IMR-90 (cell line): ENCODE data around the gene OR5A1.

Experiments
- CHD1 ChIP-seq: IDR thresholded peaks from 2 replicates; pipeline ENCODE4 v1.6.1; 2012; ENCODE audit warnings: low read depth, low read length, improper control_type of control experiment
- MAFK ChIP-seq: IDR thresholded peaks from 2 replicates; pipeline ENCODE4 v1.6.1; 2012; ENCODE audit warnings: low read depth, low read length, improper control_type of control experiment
- MXI1 ChIP-seq: IDR thresholded peaks from 2 replicates; pipeline ENCODE4 v1.6.1; 2012; ENCODE audit warnings: low read depth, mild to moderate bottlenecking, low read length, moderate library complexity, borderline replicate concordance
- POLR2A ChIP-seq: IDR thresholded peaks from 2 replicates; pipeline ENCODE4 v1.6.1; 2012; ENCODE audit warnings: mild to moderate bottlenecking, low read depth, low read length
- RAD21 ChIP-seq: IDR thresholded peaks from 2 replicates; pipeline ENCODE4 v1.6.1; 2012; ENCODE audit warnings: low read length, improper control_type of control experiment
- RFX5 ChIP-seq: IDR thresholded peaks from 2 replicates; pipeline ENCODE4 v1.8.0; 2012; ENCODE audit warnings: low read depth, mild to moderate bottlenecking, low read length, moderate library complexity
- SMC3 ChIP-seq: fragments of 150-350 bp; IDR thresholded peaks from 2 replicates; pipeline ENCODE4 v1.6.1; 2016; ENCODE audit warnings: low read depth, mild to moderate bottlenecking, antibody characterized with exemption, low read length, moderate library complexity
- USF2 ChIP-seq: fragments of 150-350 bp; IDR thresholded peaks from 2 replicates; pipeline ENCODE4 v1.6.1; 2017; ENCODE audit warnings: mild to moderate bottlenecking, antibody characterized with exemption, low read length, low read depth
- TF ChIP-seq, protein P1 (sequence below): conservative IDR thresholded peaks from 2 replicates; pipeline ENCODE4 v1.5.1; 2012; ENCODE audit warnings: mild to moderate bottlenecking, low read depth, low read length, improper control_type of control experiment

DNA sequence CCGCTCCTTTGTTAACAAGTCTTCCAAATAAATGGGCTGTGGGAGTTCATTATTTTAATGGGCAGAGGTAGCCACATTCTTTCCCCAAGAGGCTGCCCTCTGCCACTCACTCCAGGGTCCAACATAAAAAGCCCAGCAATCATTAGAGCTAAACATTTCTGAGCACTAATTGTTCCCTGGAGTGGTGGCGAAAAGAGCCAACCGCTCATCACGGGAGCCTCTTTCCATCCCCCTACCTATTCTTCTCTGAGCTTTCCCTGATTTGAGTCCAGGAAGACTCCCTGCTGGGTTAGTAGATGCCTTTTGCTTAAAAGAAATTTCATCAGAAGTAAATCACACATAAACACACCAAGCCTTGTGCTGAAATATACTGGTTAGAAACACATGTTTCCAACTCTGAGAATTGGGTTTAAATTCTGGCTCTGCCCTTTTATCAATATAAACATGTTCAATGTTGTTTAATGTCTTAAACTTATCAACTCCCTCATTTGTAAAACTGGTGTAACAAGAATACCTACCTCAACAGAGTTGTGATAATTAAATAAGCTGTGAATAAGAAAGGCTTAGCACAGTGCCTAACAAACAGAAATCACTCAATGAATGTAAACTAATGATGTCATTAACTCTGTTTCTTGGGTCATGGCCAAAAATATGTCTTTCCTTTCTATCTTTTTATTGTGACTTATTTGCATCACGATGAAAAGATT, 9.8 kb upstream of the OR5A1 start, which contains the start of gene OR5A2:
- TF ChIP-seq, protein P1, sequence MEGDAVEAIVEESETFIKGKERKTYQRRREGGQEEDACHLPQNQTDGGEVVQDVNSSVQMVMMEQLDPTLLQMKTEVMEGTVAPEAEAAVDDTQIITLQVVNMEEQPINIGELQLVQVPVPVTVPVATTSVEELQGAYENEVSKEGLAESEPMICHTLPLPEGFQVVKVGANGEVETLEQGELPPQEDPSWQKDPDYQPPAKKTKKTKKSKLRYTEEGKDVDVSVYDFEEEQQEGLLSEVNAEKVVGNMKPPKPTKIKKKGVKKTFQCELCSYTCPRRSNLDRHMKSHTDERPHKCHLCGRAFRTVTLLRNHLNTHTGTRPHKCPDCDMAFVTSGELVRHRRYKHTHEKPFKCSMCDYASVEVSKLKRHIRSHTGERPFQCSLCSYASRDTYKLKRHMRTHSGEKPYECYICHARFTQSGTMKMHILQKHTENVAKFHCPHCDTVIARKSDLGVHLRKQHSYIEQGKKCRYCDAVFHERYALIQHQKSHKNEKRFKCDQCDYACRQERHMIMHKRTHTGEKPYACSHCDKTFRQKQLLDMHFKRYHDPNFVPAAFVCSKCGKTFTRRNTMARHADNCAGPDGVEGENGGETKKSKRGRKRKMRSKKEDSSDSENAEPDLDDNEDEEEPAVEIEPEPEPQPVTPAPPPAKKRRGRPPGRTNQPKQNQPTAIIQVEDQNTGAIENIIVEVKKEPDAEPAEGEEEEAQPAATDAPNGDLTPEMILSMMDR = no peak
- TF ChIP-seq RAD21 (no peak), MAFK (no peak), SMC3 (no peak), POLR2A (no peak), MXI1 (no peak), RFX5 (no peak), USF2 (no peak), CHD1 (no peak)
